ENCODE data around the gene PPP1R12A.

GRCh38 chr12:79775355-79776027, 159.4 kb downstream of the PPP1R12A start:
- TF ChIP-seq CTCF (conservative IDR thresholded peaks at IDR 0.05) (no peak), ZFX (IDR thresholded peaks at IDR 0.05) (no peak)

Data from C4-2B (cell line).